Measurements from ENCODE around the gene ADAMTS1. TPM values are rescaled to one million over a fixed set of nuclear protein-coding genes. Genes with fewer than 3 reads are reported as not detected.

The ADAMTS1 gene
- total RNA-seq, 3 donors from 2014 or later (not counting 1 experiment from before 2014, with no cell fraction given): 12.5 to 18.7 (median 17.1) TPM

- H3K36me3 ChIP-seq (ENCODE audit: control insufficient read depth, insufficient read depth, low read length): no peaks in the 10 kb centered on the region
- TF ChIP-seq CTCF (IDR thresholded peaks at IDR 0.05): no peak
- H3K4me1 ChIP-seq (ENCODE audit: control insufficient read depth, insufficient read depth, low read length): no peaks in the 10 kb centered on the region
- DNase-seq: no peak
- intact Hi-C loops (cut with micrococcal nuclease): no loop called here
- no peaks in the 10 kb centered on the region for H3K9me3 ChIP-seq (ENCODE audit: control insufficient read depth, insufficient read depth, low read length)
- Mint-ChIP-seq H3K27me3 (ENCODE audit: low read depth in 2 of 2) (peaks cover 1 to 5% of the 10 kb centered on the region in 2 donors), H3K4me1 (peaks cover 13 to 24% of the 10 kb centered on the region in 2 donors), H3K27ac (no peak overlapping the region), H3K36me3 (no peaks in the 10 kb centered on the region), H3K4me3 (no peak overlapping the region), H3K9me3 (no peaks in the 10 kb centered on the region)
- H3K27me3 ChIP-seq (ENCODE audit: control insufficient read depth, insufficient read depth, low read length): no peaks in the 10 kb centered on the region
- WGBS (ENCODE audit: insufficient coverage): 83% methylated on average over 9 of the region's 9 CpGs
- no peak overlapping the region for H3K4me3 ChIP-seq (ENCODE audit: low read length)
- no peak overlapping the region for H3K27ac ChIP-seq (ENCODE audit: low read length)
- ATAC-seq: no peak
These were observed 44.2 kb downstream of the ADAMTS1 start for GRCh38 chr21:26800970-26801431.

DNA sequence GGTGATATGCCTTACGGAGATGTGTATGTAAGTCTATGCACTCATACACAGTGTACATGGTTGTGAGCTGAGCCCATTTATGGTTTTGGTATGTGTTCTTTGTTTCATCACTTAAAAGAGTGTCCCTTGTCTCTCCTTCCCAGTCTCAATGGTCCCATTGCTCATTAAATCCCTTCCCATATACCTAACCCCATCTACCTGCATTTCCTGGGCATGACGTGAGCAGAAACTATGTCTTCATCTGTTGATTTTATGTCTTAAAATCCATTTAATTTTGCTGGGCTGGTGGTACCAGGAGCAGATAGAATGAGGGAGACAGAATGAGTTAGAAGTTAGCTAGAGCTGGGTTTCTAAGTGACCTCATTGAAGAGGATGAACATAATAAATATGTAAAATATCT lies 44.8 kb downstream of the ADAMTS1 start:
- H3K27ac Mint-ChIP-seq: no peak overlapping the region
- no peaks in the 10 kb centered on the region for H3K9me3 Mint-ChIP-seq
- H3K4me1 Mint-ChIP-seq: peaks cover 13 to 24% of the 10 kb centered on the region in 2 donors
- ATAC-seq: no peak
- no peaks in the 10 kb centered on the region for H3K36me3 Mint-ChIP-seq
- Histone ChIP-seq H3K27me3 (ENCODE audit: control insufficient read depth, insufficient read depth, low read length) (peaks cover under 1% of the 10 kb centered on the region), H3K9me3 (ENCODE audit: control insufficient read depth, insufficient read depth, low read length) (no peaks in the 10 kb centered on the region), H3K27ac (ENCODE audit: low read length) (no peak overlapping the region), H3K4me3 (ENCODE audit: low read length) (no peak overlapping the region), H3K36me3 (ENCODE audit: control insufficient read depth, insufficient read depth, low read length) (no peaks in the 10 kb centered on the region), H3K4me1 (ENCODE audit: control insufficient read depth, insufficient read depth, low read length) (no peaks in the 10 kb centered on the region)
- no peak for TF ChIP-seq CTCF (IDR thresholded peaks at IDR 0.05)
- 93% methylated on average over 2 of the region's 2 CpGs for WGBS (ENCODE audit: insufficient coverage)
- H3K27me3 Mint-ChIP-seq (ENCODE audit: low read depth in 2 of 2): peaks cover 4 to 5% of the 10 kb centered on the region in 2 donors
- H3K4me3 Mint-ChIP-seq: no peak overlapping the region
- DNase-seq: no peak
- intact Hi-C loops (cut with micrococcal nuclease): no loop called here

- no peaks in the 10 kb centered on the region for H3K36me3 ChIP-seq (ENCODE audit: control insufficient read depth, insufficient read depth, low read length)
- Mint-ChIP-seq H3K36me3 (no peaks in the 10 kb centered on the region), H3K27me3 (ENCODE audit: low read depth in 2 of 2) (peaks cover 4 to 5% of the 10 kb centered on the region in 2 donors), H3K9me3 (no peaks in the 10 kb centered on the region), H3K4me1 (peaks cover 13 to 26% of the 10 kb centered on the region in 2 donors), H3K4me3 (no peak overlapping the region), H3K27ac (no peak overlapping the region)
- no peak for TF ChIP-seq CTCF (IDR thresholded peaks at IDR 0.05)
- WGBS (ENCODE audit: insufficient coverage): 82% methylated on average over 3 of the region's 3 CpGs
- intact Hi-C loops (cut with micrococcal nuclease): no loop called here
- H3K9me3 ChIP-seq (ENCODE audit: control insufficient read depth, insufficient read depth, low read length): no peaks in the 10 kb centered on the region
- no peak overlapping the region for H3K4me3 ChIP-seq (ENCODE audit: low read length)
- H3K27ac ChIP-seq (ENCODE audit: low read length): no peak overlapping the region
- ATAC-seq (no peak), DNase-seq (no peak)
- H3K27me3 ChIP-seq (ENCODE audit: control insufficient read depth, insufficient read depth, low read length): peaks cover 2% of the 10 kb centered on the region
- no peaks in the 10 kb centered on the region for H3K4me1 ChIP-seq (ENCODE audit: control insufficient read depth, insufficient read depth, low read length)
These were observed 45.2 kb downstream of the ADAMTS1 start for GRCh38 chr21:26800001-26800400.
